NCI-H2196 treated with DMSO at 0.1 percent for 48 hours (cell line): ENCODE data around the gene TEX26.

ENCODE experiments used
- DNase-seq: peaks from one replicate; lab custom pipeline; 2025; ENCODE audit not compliant: unreplicated experiment; lab: John Stamatoyannopoulos, UW

Gene TEX26

GRCh38 chr13:31011193-31011860 lies 78.9 kb downstream of the TEX26 start:
- no peak for DNase-seq

- DNase-seq, result no peak
Measured at GRCh38 chr13:31011901-31012654, 79.6 kb downstream of the TEX26 start.

- no peak for DNase-seq
Measured at GRCh38 chr13:31012655-31013024, 80.2 kb downstream of the TEX26 start.

GRCh38 chr13:31014456-31014855 lies 82.0 kb downstream of the TEX26 start:
- no peak for DNase-seq

- DNase-seq, result no peak
Measured at GRCh38 chr13:31015199-31015598, 82.7 kb downstream of the TEX26 start.

- no peak for DNase-seq
Measured at GRCh38 chr13:31016342-31017325, 84.2 kb downstream of the TEX26 start.

GRCh38 chr13:31018511-31018910 lies 86.1 kb downstream of the TEX26 start:
- no peak for DNase-seq

GRCh38 chr13:31020996-31021395 lies 88.5 kb downstream of the TEX26 start:
- no peak for DNase-seq

GRCh38 chr13:31022288-31022895 lies 89.9 kb downstream of the TEX26 start:
- no peak for DNase-seq

GRCh38 chr13:31022928-31023530 lies 90.6 kb downstream of the TEX26 start:
- no peak for DNase-seq
